NCI-H187 treated with DMSO at 0.1 percent for 48 hours (cell line): Measurements from ENCODE around the gene RORC.
"Not testable (repeated sequence)": the region's sequence is repeated elsewhere in the genome, so short reads cannot be mapped to it uniquely, and the experiment has no call there.

Source experiments
- DNase-seq: peaks from one replicate; lab custom pipeline; 2025; lab: John Stamatoyannopoulos, UW

The RORC gene

GRCh38 chr1:151831605-151832004, at the start of gene RORC:
TSS of gene RORC (minus strand) at chr1:151831802. CDS start at chr1:151831764, 38 bp downstream.
- no peak for DNase-seq

GRCh38 chr1:151875419-151876097, 44.0 kb upstream of the RORC start:
- no peak for DNase-seq

- not testable (repeated sequence) for DNase-seq
Measured at GRCh38 chr1:151872776-151873175, 41.2 kb upstream of the RORC start.

GRCh38 chr1:151871284-151872030, 39.9 kb upstream of the RORC start:
- no peak for DNase-seq

- DNase-seq = no peak
Measured at GRCh38 chr1:151868486-151868885, 36.9 kb upstream of the RORC start.

- DNase-seq = no peak
Measured at GRCh38 chr1:151867765-151868411, 36.3 kb upstream of the RORC start.

GRCh38 chr1:151867321-151867720, 35.7 kb upstream of the RORC start:
- DNase-seq = no peak

GRCh38 chr1:151864411-151864810, 32.8 kb upstream of the RORC start:
- DNase-seq = no peak

- DNase-seq = no peak
Measured at GRCh38 chr1:151862604-151863003, 31.0 kb upstream of the RORC start.

GRCh38 chr1:151860504-151861187, 29.0 kb upstream of the RORC start:
- no peak for DNase-seq

- DNase-seq = no peak
Measured at GRCh38 chr1:151859891-151860293, 28.3 kb upstream of the RORC start.

GRCh38 chr1:151858886-151859665, 27.5 kb upstream of the RORC start:
- no peak for DNase-seq

- no peak for DNase-seq
Measured at GRCh38 chr1:151858030-151858746, 26.6 kb upstream of the RORC start.

GRCh38 chr1:151855933-151856332, 24.3 kb upstream of the RORC start:
- no peak for DNase-seq

GRCh38 chr1:151855516-151855915, 23.9 kb upstream of the RORC start:
- not testable (repeated sequence) for DNase-seq

GRCh38 chr1:151854658-151855057, 23.1 kb upstream of the RORC start:
- no peak for DNase-seq

- DNase-seq = no peak
Measured at GRCh38 chr1:151853411-151853943, 21.9 kb upstream of the RORC start, which contains the start of gene THEM5. TSS of gene THEM5 (minus strand) at chr1:151853712. CDS start at chr1:151853565, 147 bp downstream.

GRCh38 chr1:151852733-151853132, 21.1 kb upstream of the RORC start:
- DNase-seq = no peak

- DNase-seq = no peak
Measured at GRCh38 chr1:151851886-151852285, 20.3 kb upstream of the RORC start.

- DNase-seq = no peak
Measured at GRCh38 chr1:151849871-151850270, 18.3 kb upstream of the RORC start.

GRCh38 chr1:151849126-151849525, 17.5 kb upstream of the RORC start:
- no peak for DNase-seq
